NCI-H2029 treated with DMSO at 0.1 percent for 48 hours (cell line): ENCODE measurements around the gene ZNF57.
"Not testable (repeated sequence)": the region's sequence is repeated elsewhere in the genome, so short reads cannot be mapped to it uniquely, and the experiment has no call there.

Source experiments
- DNase-seq: peaks from one replicate; lab custom pipeline; 2025; lab: John Stamatoyannopoulos, UW

ZNF57 gene

GRCh38 chr19:2952953-2953481 lies 52.3 kb downstream of the ZNF57 start:
- DNase-seq: no peak

GRCh38 chr19:2957160-2957559 lies 56.4 kb downstream of the ZNF57 start:
- DNase-seq: no peak

DNA sequence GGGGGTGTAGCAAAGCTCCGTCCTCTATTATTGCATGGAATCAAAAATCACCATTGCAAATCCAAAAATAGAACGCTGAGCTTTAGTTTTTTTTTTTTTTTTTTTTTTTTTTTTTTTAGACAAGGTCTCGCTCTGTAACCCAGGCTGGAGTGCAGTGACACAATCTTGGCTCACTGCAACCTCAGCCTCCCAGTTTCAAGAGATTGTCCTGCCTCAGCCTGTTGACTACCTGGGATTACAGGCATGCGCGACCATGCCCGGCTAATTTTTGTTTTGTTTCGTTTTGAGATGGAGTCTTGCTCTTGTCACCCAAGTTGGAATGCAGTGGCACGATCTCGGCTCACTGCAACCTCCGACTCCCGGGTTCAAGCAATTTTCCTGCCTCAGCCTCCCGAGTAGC lies 59.4 kb downstream of the ZNF57 start:
- DNase-seq: no peak

- DNase-seq: peak; percentile 68
These were observed 61.4 kb downstream of the ZNF57 start for GRCh38 chr19:2962018-2962670.

GRCh38 chr19:2963122-2963521 lies 62.4 kb downstream of the ZNF57 start:
- DNase-seq: no peak

- not testable (repeated sequence) for DNase-seq
These were observed 62.9 kb downstream of the ZNF57 start for GRCh38 chr19:2963631-2964030.

DNA sequence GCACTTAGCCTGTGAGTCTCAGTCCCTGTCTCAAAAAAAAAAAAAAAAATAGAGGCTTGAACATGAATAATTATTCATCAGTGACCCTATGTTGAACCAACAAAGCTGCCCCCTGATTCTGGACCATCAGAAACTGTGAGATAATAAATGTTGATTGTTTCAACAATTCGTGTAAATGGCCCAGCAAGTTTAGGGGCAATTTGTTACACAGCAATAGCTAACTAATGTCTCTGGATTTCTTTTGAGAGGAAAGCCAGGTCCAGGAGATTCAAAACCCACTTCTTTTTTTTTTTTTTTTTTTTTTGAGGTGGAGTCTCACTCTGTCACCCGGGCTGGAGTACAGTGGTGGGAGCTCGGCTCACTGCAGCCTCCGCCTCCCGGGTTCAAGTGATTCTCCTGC lies 64.1 kb downstream of the ZNF57 start:
- DNase-seq: no peak

- DNase-seq: no peak
These were observed 67.2 kb downstream of the ZNF57 start for GRCh38 chr19:2967972-2968371.
